ENCODE data around the gene APOB. TPM values are rescaled to one million over a fixed set of nuclear protein-coding genes. Genes with fewer than 3 reads are reported as not detected.

Gene APOB
- polyA plus RNA-seq, 1 experiment, result under 0.01 TPM

GRCh38 chr2:20953146-20953824 is 90.6 kb downstream of the APOB start:
- TF ChIP-seq CTCF (IDR thresholded peaks at IDR 0.05; ENCODE audit: low read depth, low read length), result no peak
- ChIA-PET CTCF (interaction anchor here (1.7 to 2.5 kb wide), 2 partner anchors 10 to 292 kb away, joined by 6 read pairs; no protein-coding TSS in a partner anchor), POLR2A (no interaction called here)
- H3K27ac ChIP-seq (ENCODE audit: low read depth, low read length), result no peak overlapping the region
- DNase-seq (ENCODE audit: low read depth, low spot score), result no peak
- H3K27me3 ChIP-seq (ENCODE audit: control insufficient read depth, insufficient read depth, low read length), result peaks cover 5% of the 10 kb centered on the region
- no peaks in the 10 kb centered on the region for H3K9me3 ChIP-seq (ENCODE audit: control insufficient read depth, insufficient read depth, low read length)
- H3K4me3 ChIP-seq (ENCODE audit: low read depth, low read length), result no peak overlapping the region

Other genes starting within 250 kb of the APOB start
- 25.5 and 31.4 TPM in 2 replicates for gene LDAH, start 221.0 kb downstream of the APOB start, polyA plus RNA-seq (2011; rRNA removed)
- not detected in 2 replicates for gene TDRD15, start 79.9 kb upstream of the APOB start, polyA plus RNA-seq (2011; rRNA removed)

Measured in AG04450 (cell line).